Mesenchymal stem cell (in vitro differentiated cells and primary cell): ENCODE measurements around the gene AFP.
A peak's percentile ranks its signal among the peaks of the same experiment; 100 is the strongest.

Source experiments
- DNase-seq: peaks from one replicate; pipeline ENCODE4 v3.0.0-alpha.2; 2013
- H2AFZ ChIP-seq: one replicate; pipeline ENCODE4 v1.6.1; 2013; ENCODE audit warnings: low read depth, mild to moderate bottlenecking, control low read depth, inconsistent platforms, low read length, moderate library complexity
- H2AK5ac ChIP-seq: 2 replicates; pipeline ENCODE4 v1.6.1; 2013; ENCODE audit warnings: low read length, moderate library complexity, mild to moderate bottlenecking, inconsistent platforms; ENCODE audit not compliant: severe bottlenecking
- H2BK120ac ChIP-seq: one replicate; pipeline ENCODE4 v1.6.1; 2013; ENCODE audit warnings: low read depth, mild to moderate bottlenecking, inconsistent platforms, low read length, moderate library complexity
- H2BK12ac ChIP-seq, 2 experiments: one replicate each; pipeline ENCODE4 v1.6.1; 2013; ENCODE audit warnings: inconsistent platforms in 2 of 2, low read length in 2 of 2, mild to moderate bottlenecking in 2 of 2, moderate library complexity in 2 of 2, control low read depth in 1 of 2
- H2BK15ac ChIP-seq: one replicate; pipeline ENCODE4 v1.6.1; 2013; ENCODE audit warnings: mild to moderate bottlenecking, low read depth, inconsistent platforms; ENCODE audit not compliant: poor library complexity, severe bottlenecking
- H2BK5ac ChIP-seq: 2 replicates; pipeline ENCODE4 v1.6.1; 2013; ENCODE audit warnings: low read depth, mild to moderate bottlenecking, low read length, control low read depth, inconsistent platforms; ENCODE audit not compliant: poor library complexity, severe bottlenecking
- H3K14ac ChIP-seq, 2 experiments: one replicate each; pipeline ENCODE4 v1.6.1; 2013; ENCODE audit warnings: inconsistent platforms in 2 of 2, low read length in 2 of 2, control low read depth in 1 of 2, mild to moderate bottlenecking in 1 of 2, moderate library complexity in 1 of 2
- H3K18ac ChIP-seq, 2 experiments: one replicate each; pipeline ENCODE4 v1.6.1; 2013; ENCODE audit warnings: inconsistent platforms in 2 of 2, low read length in 2 of 2, control low read depth in 1 of 2, low read depth in 1 of 2, mild to moderate bottlenecking in 1 of 2
- H3K23ac ChIP-seq, 2 experiments: one replicate each; pipeline ENCODE4 v1.6.1; 2013; ENCODE audit warnings: inconsistent platforms in 2 of 2, low read length in 2 of 2, mild to moderate bottlenecking in 2 of 2, moderate library complexity in 2 of 2, control low read depth in 1 of 2
- H3K27ac ChIP-seq: 2 replicates; pipeline ENCODE4 v1.5.1; 2013; ENCODE audit warnings: mild to moderate bottlenecking, moderate library complexity, low read length, control low read depth, inconsistent platforms; ENCODE audit not compliant: poor library complexity, severe bottlenecking
- H3K27me3 ChIP-seq, 2 experiments: 2 replicates each; pipeline versions ENCODE4 v1.6.1 to v1.7.0; 2013; ENCODE audit warnings: low read length in 2 of 2, mild to moderate bottlenecking in 2 of 2, moderate library complexity in 2 of 2, control low read depth in 1 of 2, inconsistent platforms in 1 of 2; ENCODE audit not compliant: control insufficient read depth in 1 of 2, insufficient read depth in 1 of 2
- H3K36me3 ChIP-seq, 2 experiments: 2 replicates each; pipeline versions ENCODE4 v1.6.1 to v1.7.0; 2013; ENCODE audit warnings: low read length in 2 of 2, control low read depth in 1 of 2, inconsistent platforms in 1 of 2, low read depth in 1 of 2, mild to moderate bottlenecking in 1 of 2; ENCODE audit not compliant: insufficient read depth in 2 of 2, control insufficient read depth in 1 of 2
- H3K4ac ChIP-seq, 2 experiments: one replicate each; pipeline ENCODE4 v1.6.1; 2013; ENCODE audit warnings: inconsistent platforms in 2 of 2, low read length in 2 of 2, mild to moderate bottlenecking in 2 of 2, moderate library complexity in 2 of 2, control low read depth in 1 of 2, low read depth in 1 of 2
- H3K4me1 ChIP-seq: 2 replicates; pipeline ENCODE4 v1.6.1; 2013; ENCODE audit warnings: low read depth, low read length, control low read depth; ENCODE audit not compliant: control insufficient read depth, insufficient read depth
- H3K4me2 ChIP-seq: 2 replicates; pipeline ENCODE4 v1.6.1; 2013; ENCODE audit warnings: low read length, mild to moderate bottlenecking, inconsistent platforms; ENCODE audit not compliant: poor library complexity, severe bottlenecking
- H3K4me3 ChIP-seq, 2 experiments: 2 replicates each; pipeline versions ENCODE4 v1.5.1 to v1.7.0; 2013; ENCODE audit warnings: low read length in 2 of 2, mild to moderate bottlenecking in 2 of 2, control low read depth in 1 of 2, low read depth in 1 of 2; ENCODE audit not compliant: insufficient read depth in 1 of 2
- H3K79me1 ChIP-seq: replicated peaks from 2 replicates; pipeline ENCODE4 v1.6.1; 2013; ENCODE audit warnings: mild to moderate bottlenecking, control low read depth, low read length, inconsistent platforms; ENCODE audit not compliant: poor library complexity, severe bottlenecking
- H3K9ac ChIP-seq: 2 replicates; pipeline ENCODE4 v1.7.0; 2013; ENCODE audit warnings: mild to moderate bottlenecking, low read length, moderate library complexity
- H3K9me3 ChIP-seq: 2 replicates; pipeline ENCODE4 v1.7.0; 2013; ENCODE audit warnings: mild to moderate bottlenecking, low read length; ENCODE audit not compliant: control insufficient read depth
- H4K8ac ChIP-seq: one replicate; pipeline ENCODE4 v1.6.1; 2013; ENCODE audit warnings: inconsistent platforms, mild to moderate bottlenecking, low read length, moderate library complexity
- H4K91ac ChIP-seq: one replicate; pipeline ENCODE4 v1.6.1; 2013; ENCODE audit warnings: mild to moderate bottlenecking, low read length, inconsistent platforms
- WGBS: methylation state at CpG from one replicate; pipeline ENCODE4 v1.1.7; 2013; ENCODE audit warnings: mixed read lengths; 5-methylcytosine and 5-hydroxymethylcytosine counted together

AFP gene

DNA sequence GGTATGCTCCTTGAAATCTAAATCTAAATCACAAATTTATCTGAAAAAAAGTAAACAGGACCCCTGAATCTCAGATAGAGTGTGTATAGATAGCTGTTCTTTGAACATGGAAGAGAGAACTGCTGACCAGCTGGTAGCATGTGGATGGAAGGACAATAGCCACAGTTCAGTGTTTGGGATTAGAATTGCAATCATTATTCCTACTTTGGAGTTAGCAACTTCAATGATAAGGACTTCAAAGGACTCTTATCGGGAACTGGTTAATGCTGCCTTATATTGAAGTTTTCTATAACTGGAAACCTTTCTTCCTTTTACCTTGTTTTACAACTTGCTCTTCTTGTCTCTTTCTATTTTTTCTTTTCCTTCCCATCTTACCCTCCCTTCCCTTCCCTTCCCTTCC is 50.5 kb downstream of the AFP start:
- Histone ChIP-seq H3K4me2 (no peak overlapping the region), H3K79me1 (no peaks in the 10 kb centered on the region), H3K27ac (no peak overlapping the region), H3K9me3 (no peaks in the 10 kb centered on the region), H2AK5ac (no peak overlapping the region), H3K14ac (no peak overlapping the region), H3K9ac (no peak overlapping the region), H4K91ac (no peak overlapping the region), H3K36me3 (no peaks in the 10 kb centered on the region), H2BK120ac (no peak overlapping the region), H3K23ac (no peak overlapping the region), H2AFZ (no peak overlapping the region), H3K4ac (no peak overlapping the region), H4K8ac (no peak overlapping the region), H3K27me3 (peaks cover 0 to 4% of the 10 kb centered on the region in 2 experiments), H3K18ac (no peak overlapping the region), H2BK12ac (no peak overlapping the region), H3K4me1 (no peaks in the 10 kb centered on the region), H2BK15ac (no peak overlapping the region), H3K4me3 (no peak overlapping the region), H2BK5ac (no peak overlapping the region)
- 65% methylated on average over 1 of the region's 1 CpG for WGBS
- DNase-seq = no peak

GRCh38 chr4:73487233-73487632 is 51.2 kb downstream of the AFP start:
- H4K91ac ChIP-seq = no peak overlapping the region
- WGBS = no CpG with 5 or more reads among the region's 1 CpG
- H3K18ac ChIP-seq = no peak overlapping the region
- no peak for DNase-seq
- no peak overlapping the region for H3K23ac ChIP-seq
- no peak overlapping the region for H4K8ac ChIP-seq
- no peak overlapping the region for H2BK15ac ChIP-seq
- no peak overlapping the region for H3K9ac ChIP-seq
- no peak overlapping the region for H2BK120ac ChIP-seq
- no peak overlapping the region for H3K4me2 ChIP-seq
- no peak overlapping the region for H3K4me3 ChIP-seq
- H3K14ac ChIP-seq = no peak overlapping the region
- no peak overlapping the region for H2BK12ac ChIP-seq
- H3K36me3 ChIP-seq = no peaks in the 10 kb centered on the region
- H3K27ac ChIP-seq = no peak overlapping the region
- no peak overlapping the region for H2AK5ac ChIP-seq
- no peak overlapping the region for H2AFZ ChIP-seq
- H3K4ac ChIP-seq = no peak overlapping the region
- no peaks in the 10 kb centered on the region for H3K79me1 ChIP-seq
- H3K4me1 ChIP-seq = no peaks in the 10 kb centered on the region
- H2BK5ac ChIP-seq = no peak overlapping the region
- H3K9me3 ChIP-seq = no peaks in the 10 kb centered on the region
- H3K27me3 ChIP-seq = peaks cover 0 to 4% of the 10 kb centered on the region in 2 experiments

DNA sequence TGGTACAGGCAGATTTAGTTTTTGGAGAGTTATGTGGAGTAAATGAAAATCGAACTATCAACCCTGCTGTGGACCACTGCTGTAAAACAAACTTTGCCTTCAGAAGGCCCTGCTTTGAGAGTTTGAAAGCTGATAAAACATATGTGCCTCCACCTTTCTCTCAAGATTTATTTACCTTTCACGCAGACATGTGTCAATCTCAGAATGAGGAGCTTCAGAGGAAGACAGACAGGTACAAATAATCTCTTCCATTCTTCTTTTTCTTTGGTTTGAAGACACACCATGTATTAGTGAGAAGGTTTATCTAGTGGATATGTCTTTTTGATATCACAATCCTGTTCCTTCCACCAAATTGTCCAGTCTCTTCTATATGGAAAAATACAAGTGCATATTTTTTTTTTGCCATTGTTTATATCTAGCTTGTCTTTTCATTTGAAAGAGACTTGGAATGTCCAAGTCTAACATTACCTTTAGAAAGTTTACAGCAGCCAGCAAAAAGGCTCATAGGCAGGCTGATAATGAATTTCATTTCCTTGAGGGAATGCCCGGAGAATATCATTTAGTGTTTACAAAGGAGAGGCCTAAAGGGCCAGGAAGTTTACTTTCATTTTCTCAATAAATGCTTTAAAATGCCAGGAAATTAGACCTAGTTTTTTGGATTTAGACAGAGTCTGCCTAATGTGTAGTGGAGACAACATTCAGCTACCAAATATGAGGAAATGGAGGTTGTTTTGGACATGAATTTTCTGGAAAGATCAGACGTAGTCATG is 64.2 kb downstream of the AFP start:
- no peak overlapping the region for H2BK12ac ChIP-seq
- no peaks in the 10 kb centered on the region for H3K9me3 ChIP-seq
- H2BK15ac ChIP-seq = no peak overlapping the region
- no peaks in the 10 kb centered on the region for H3K4me1 ChIP-seq
- WGBS = 63% methylated on average over 3 of the region's 4 CpGs
- H3K36me3 ChIP-seq = no peaks in the 10 kb centered on the region
- peak overlapping the region in 1 of 2 experiments; percentile 64 for H3K4me3 ChIP-seq
- no peak overlapping the region for H3K4me2 ChIP-seq
- peak overlapping the region; percentile 88 for H3K9ac ChIP-seq
- H3K23ac ChIP-seq = no peak overlapping the region
- H3K18ac ChIP-seq = no peak overlapping the region
- no peak overlapping the region for H3K27ac ChIP-seq
- H2BK5ac ChIP-seq = no peak overlapping the region
- DNase-seq = peak; percentile 46
- no peak overlapping the region for H2AK5ac ChIP-seq
- H3K4ac ChIP-seq = no peak overlapping the region
- H3K27me3 ChIP-seq = no peaks in the 10 kb centered on the region
- no peak overlapping the region for H3K14ac ChIP-seq
- H2AFZ ChIP-seq = no peak overlapping the region
- no peak overlapping the region for H4K91ac ChIP-seq
- no peaks in the 10 kb centered on the region for H3K79me1 ChIP-seq
- no peak overlapping the region for H4K8ac ChIP-seq
- no peak overlapping the region for H2BK120ac ChIP-seq

- no peaks in the 10 kb centered on the region for H3K79me1 ChIP-seq
- H3K23ac ChIP-seq = no peak overlapping the region
- no peak overlapping the region for H2BK5ac ChIP-seq
- 41% methylated on average over 4 of the region's 5 CpGs for WGBS
- no peaks in the 10 kb centered on the region for H3K27me3 ChIP-seq
- no peak overlapping the region for H3K4me3 ChIP-seq
- no peak overlapping the region for H2BK15ac ChIP-seq
- no peaks in the 10 kb centered on the region for H3K4me1 ChIP-seq
- H3K9ac ChIP-seq = no peak overlapping the region
- H3K27ac ChIP-seq = no peak overlapping the region
- no peak overlapping the region for H3K18ac ChIP-seq
- no peak overlapping the region for H2BK120ac ChIP-seq
- no peak overlapping the region for H4K91ac ChIP-seq
- no peak overlapping the region for H2BK12ac ChIP-seq
- H2AFZ ChIP-seq = no peak overlapping the region
- no peak overlapping the region for H3K14ac ChIP-seq
- no peak overlapping the region for H2AK5ac ChIP-seq
- no peak overlapping the region for H3K4me2 ChIP-seq
- H4K8ac ChIP-seq = no peak overlapping the region
- DNase-seq = peak; percentile 52
- no peak overlapping the region for H3K4ac ChIP-seq
- H3K9me3 ChIP-seq = no peaks in the 10 kb centered on the region
- H3K36me3 ChIP-seq = no peaks in the 10 kb centered on the region
Measured at GRCh38 chr4:73501664-73502265, 65.7 kb downstream of the AFP start.
